Gastroesophageal sphincter (tissue), 3 donors: ENCODE data around the gene UBIAD1.

Experiments used
- POLR2A ChIP-seq, 2 donors: fragments of 450-650 bp; IDR thresholded peaks; one replicate each; pipeline ENCODE4 v1.6.1; 2017; ENCODE audit warnings: antibody characterized with exemption in 2 of 2, mild to moderate bottlenecking in 2 of 2, moderate library complexity in 1 of 2
- TF ChIP-seq, protein P1 (sequence below), 4 experiments: fragments of 200-600 bp in 2 of 4; fragments of 450-650 bp in 2 of 4; sonication (generic) in 1 of 4; IDR thresholded peaks; one replicate each; pipeline ENCODE4 v1.5.1; 2017 to 2019; ENCODE audit warnings: antibody characterized with exemption in 4 of 4, mild to moderate bottlenecking in 2 of 4, moderate library complexity in 2 of 4

DNA sequence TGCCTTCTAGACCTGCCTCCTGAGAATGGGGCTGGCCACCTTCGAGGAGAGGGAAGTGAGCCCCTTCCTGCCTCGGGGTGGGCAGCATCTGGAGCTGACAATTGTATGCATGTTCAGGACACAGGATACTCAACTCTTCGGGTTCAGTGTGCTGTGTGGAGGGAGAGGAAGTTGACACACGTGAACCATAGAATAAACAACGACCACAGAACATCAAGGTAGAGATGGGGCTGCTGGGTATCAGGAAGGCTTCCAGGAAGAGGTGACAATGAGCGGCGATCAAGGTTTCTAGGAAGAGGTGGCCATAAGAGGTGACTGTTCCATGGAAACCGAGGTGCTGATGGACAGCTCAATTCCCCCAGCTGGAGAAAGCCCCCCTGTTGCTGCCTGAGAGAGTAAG lies 22.0 kb downstream of the UBIAD1 start:
- TF ChIP-seq POLR2A (IDR thresholded peaks at IDR 0.05) = no peak
- TF ChIP-seq, protein P1, sequence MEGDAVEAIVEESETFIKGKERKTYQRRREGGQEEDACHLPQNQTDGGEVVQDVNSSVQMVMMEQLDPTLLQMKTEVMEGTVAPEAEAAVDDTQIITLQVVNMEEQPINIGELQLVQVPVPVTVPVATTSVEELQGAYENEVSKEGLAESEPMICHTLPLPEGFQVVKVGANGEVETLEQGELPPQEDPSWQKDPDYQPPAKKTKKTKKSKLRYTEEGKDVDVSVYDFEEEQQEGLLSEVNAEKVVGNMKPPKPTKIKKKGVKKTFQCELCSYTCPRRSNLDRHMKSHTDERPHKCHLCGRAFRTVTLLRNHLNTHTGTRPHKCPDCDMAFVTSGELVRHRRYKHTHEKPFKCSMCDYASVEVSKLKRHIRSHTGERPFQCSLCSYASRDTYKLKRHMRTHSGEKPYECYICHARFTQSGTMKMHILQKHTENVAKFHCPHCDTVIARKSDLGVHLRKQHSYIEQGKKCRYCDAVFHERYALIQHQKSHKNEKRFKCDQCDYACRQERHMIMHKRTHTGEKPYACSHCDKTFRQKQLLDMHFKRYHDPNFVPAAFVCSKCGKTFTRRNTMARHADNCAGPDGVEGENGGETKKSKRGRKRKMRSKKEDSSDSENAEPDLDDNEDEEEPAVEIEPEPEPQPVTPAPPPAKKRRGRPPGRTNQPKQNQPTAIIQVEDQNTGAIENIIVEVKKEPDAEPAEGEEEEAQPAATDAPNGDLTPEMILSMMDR (IDR thresholded peaks at IDR 0.05) = no peak
